WTC11 (cell line): ENCODE data around the gene DTX1. TPM values are rescaled to one million over a fixed set of nuclear protein-coding genes. Genes with fewer than 3 reads are reported as not detected.

Source experiments
- ATAC-seq: fragments of 200-7000 bp; cut with Tn5 transposase; 2 replicates; pipeline ENCODE4 v1.10.0; 2021; ENCODE audit warnings: mild to moderate bottlenecking, moderate library complexity
- CTCF ChIA-PET: fragments of 300-600 bp; sonication (Branson Sonifier 250); formaldehyde crosslinking; loops from one replicate; lab custom pipeline; 2021; ENCODE audit warnings: antibody characterized with exemption; lab: Charles Lee
- POLR2A ChIA-PET: fragments of 350-600 bp; sonication (Branson Sonifier 250); formaldehyde crosslinking; loops from one replicate; lab custom pipeline; 2021; ENCODE audit warnings: antibody characterized with exemption; lab: Charles Lee
- DNase-seq: peaks from one replicate; pipeline ENCODE4 v3.0.0; 2021; ENCODE audit warnings: low spot score
- H3K27ac Mint-ChIP-seq: 2 replicates; pipeline ENCODE4 v1.8.0; 2021; ENCODE audit warnings: mixed read lengths
- H3K27me3 Mint-ChIP-seq: 2 replicates; pipeline ENCODE4 v1.8.0; 2021; ENCODE audit warnings: low read depth, mild to moderate bottlenecking, moderate library complexity, mixed read lengths
- H3K36me3 Mint-ChIP-seq: 2 replicates; pipeline ENCODE4 v1.8.0; 2021; ENCODE audit warnings: mixed read lengths
- H3K4me1 Mint-ChIP-seq: 2 replicates; pipeline ENCODE4 v1.8.0; 2022; ENCODE audit warnings: mixed read lengths
- H3K4me3 Mint-ChIP-seq: 2 replicates; pipeline ENCODE4 v1.8.0; 2021; ENCODE audit warnings: mild to moderate bottlenecking, moderate library complexity, mixed read lengths
- H3K9me3 Mint-ChIP-seq: 2 replicates; pipeline ENCODE4 v1.8.0; 2021; ENCODE audit warnings: mixed read lengths
- GRHL2 ChIP-seq: fragments of 250-450 bp; sonication (Bioruptor Pico); IDR thresholded peaks from 2 replicates; pipeline ENCODE4 v1.8.0; 2022; ENCODE audit warnings: mild to moderate bottlenecking, moderate library complexity; ENCODE audit not compliant: insufficient replicate concordance, severe bottlenecking
- GTF2I ChIP-seq: fragments of 250-450 bp; sonication (Bioruptor Pico); conservative IDR thresholded peaks from 2 replicates; pipeline ENCODE4 v1.4.0; 2021; ENCODE audit warnings: mild to moderate bottlenecking
- MYBL2 ChIP-seq: sonication (generic); formaldehyde crosslinking; IDR thresholded peaks from 2 replicates; pipeline ENCODE4 v1.8.1; 2023; ENCODE audit warnings: mild to moderate bottlenecking, moderate library complexity, missing genetic modification reagents
- OVOL2 ChIP-seq: fragments of 250-450 bp; sonication (Bioruptor Pico); IDR thresholded peaks from 2 replicates; pipeline ENCODE4 v1.9.0; 2021; ENCODE audit warnings: mild to moderate bottlenecking, borderline replicate concordance
- SMAD4 ChIP-seq: sonication (generic); formaldehyde crosslinking; IDR thresholded peaks from 2 replicates; pipeline ENCODE4 v1.8.0; 2022; ENCODE audit warnings: mild to moderate bottlenecking, missing genetic modification reagents
- ZBTB21 ChIP-seq: sonication (generic); formaldehyde crosslinking; IDR thresholded peaks from 2 replicates; pipeline ENCODE4 v1.8.1; 2023; ENCODE audit warnings: mild to moderate bottlenecking, missing genetic modification reagents, borderline replicate concordance
- ZNF671 ChIP-seq: fragments of 250-450 bp; sonication (Bioruptor Pico); IDR thresholded peaks from 2 replicates; pipeline ENCODE4 v1.8.0; 2021; ENCODE audit warnings: mild to moderate bottlenecking
- total RNA-seq: library from RNA; stranded (reverse); gene quantifications from 3 replicates; pipeline ENCODE4 v1.2.3, GENCODE V29; 2021
- TF ChIP-seq, protein P1 (sequence below): sonication (generic); formaldehyde crosslinking; IDR thresholded peaks from 2 replicates; pipeline ENCODE4 v1.8.1; 2022; ENCODE audit warnings: missing genetic modification reagents, borderline replicate concordance
- TF ChIP-seq, protein P2 (sequence below): fragments of 250-450 bp; sonication (Bioruptor Pico); IDR thresholded peaks from 2 replicates; pipeline ENCODE4 v2.1.2; 2022; ENCODE audit warnings: mild to moderate bottlenecking, moderate library complexity
- TF ChIP-seq, protein P3 (sequence below): fragments of 250-450 bp; sonication (Bioruptor Pico); IDR thresholded peaks from 2 replicates; pipeline ENCODE4 v1.9.0; 2021; ENCODE audit warnings: moderate library complexity, mild to moderate bottlenecking, inconsistent platforms, borderline replicate concordance
- TF ChIP-seq, protein P4 (sequence below): fragments of 250-450 bp; sonication (Bioruptor Pico); IDR thresholded peaks from 2 replicates; pipeline ENCODE4 v1.8.0; 2021; ENCODE audit warnings: mild to moderate bottlenecking
- TF ChIP-seq, protein P5 (sequence below): sonication (generic); formaldehyde crosslinking; IDR thresholded peaks from 2 replicates; pipeline ENCODE4 v1.8.0; 2022; ENCODE audit warnings: missing genetic modification reagents
- TF ChIP-seq, protein P6 (sequence below): fragments of 250-450 bp; sonication (Bioruptor Pico); IDR thresholded peaks from 2 replicates; pipeline ENCODE4 v1.9.0; 2021; ENCODE audit warnings: mild to moderate bottlenecking
- TF ChIP-seq, protein P7 (sequence below): sonication (generic); formaldehyde crosslinking; IDR thresholded peaks from 2 replicates; pipeline ENCODE4 v1.8.0; 2023; ENCODE audit warnings: mild to moderate bottlenecking, missing genetic modification reagents

The DTX1 gene
- total RNA-seq, 1 experiment from 2014 or later, result 6.2 TPM

DNA sequence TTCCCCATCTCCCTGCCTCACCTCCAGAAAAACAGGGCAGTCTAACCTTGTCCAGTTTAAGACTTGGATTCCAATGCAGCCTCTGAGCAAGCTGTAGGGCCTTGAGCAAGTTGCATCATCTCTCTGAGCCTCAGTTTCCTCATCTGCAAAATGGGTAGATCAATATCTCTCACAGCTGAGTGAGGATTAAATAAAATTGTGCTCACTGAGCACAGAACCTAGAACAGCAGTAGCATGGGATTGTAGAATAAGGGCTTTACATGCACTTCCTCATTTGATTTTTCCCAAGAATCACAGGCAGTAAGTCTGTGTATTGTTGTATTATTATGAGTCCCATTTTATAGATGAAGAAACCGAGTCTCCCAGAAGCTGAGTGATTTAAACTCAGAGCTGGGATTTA is 2.0 kb downstream of the DTX1 start:
- H3K4me1 Mint-ChIP-seq, result peaks cover 9% of the 10 kb centered on the region
- H3K9me3 Mint-ChIP-seq, result no peaks in the 10 kb centered on the region
- H3K27me3 Mint-ChIP-seq, result peaks cover 29% of the 10 kb centered on the region
- DNase-seq (no peak), ATAC-seq (no peak)
- ChIA-PET POLR2A (interaction anchor here (0.6 kb wide), 1 partner anchor 187 kb away, joined by 5 read pairs; no protein-coding TSS in a partner anchor), CTCF (interaction anchor here (0.9 to 1.5 kb wide), 8 partner anchors 9 to 116 kb away, joined by 3 to 13 read pairs (median 4); no protein-coding TSS in a partner anchor)
- no peak overlapping the region for H3K4me3 Mint-ChIP-seq
- TF ChIP-seq, protein P1, sequence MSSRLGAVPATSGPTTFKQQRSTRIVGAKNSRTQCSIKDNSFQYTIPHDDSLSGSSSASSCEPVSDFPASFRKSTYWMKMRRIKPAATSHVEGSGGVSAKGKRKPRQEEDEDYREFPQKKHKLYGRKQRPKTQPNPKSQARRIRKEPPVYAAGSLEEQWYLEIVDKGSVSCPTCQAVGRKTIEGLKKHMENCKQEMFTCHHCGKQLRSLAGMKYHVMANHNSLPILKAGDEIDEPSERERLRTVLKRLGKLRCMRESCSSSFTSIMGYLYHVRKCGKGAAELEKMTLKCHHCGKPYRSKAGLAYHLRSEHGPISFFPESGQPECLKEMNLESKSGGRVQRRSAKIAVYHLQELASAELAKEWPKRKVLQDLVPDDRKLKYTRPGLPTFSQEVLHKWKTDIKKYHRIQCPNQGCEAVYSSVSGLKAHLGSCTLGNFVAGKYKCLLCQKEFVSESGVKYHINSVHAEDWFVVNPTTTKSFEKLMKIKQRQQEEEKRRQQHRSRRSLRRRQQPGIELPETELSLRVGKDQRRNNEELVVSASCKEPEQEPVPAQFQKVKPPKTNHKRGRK, result no peak
- no peak for TF ChIP-seq ZNF671
- TF ChIP-seq, protein P2, sequence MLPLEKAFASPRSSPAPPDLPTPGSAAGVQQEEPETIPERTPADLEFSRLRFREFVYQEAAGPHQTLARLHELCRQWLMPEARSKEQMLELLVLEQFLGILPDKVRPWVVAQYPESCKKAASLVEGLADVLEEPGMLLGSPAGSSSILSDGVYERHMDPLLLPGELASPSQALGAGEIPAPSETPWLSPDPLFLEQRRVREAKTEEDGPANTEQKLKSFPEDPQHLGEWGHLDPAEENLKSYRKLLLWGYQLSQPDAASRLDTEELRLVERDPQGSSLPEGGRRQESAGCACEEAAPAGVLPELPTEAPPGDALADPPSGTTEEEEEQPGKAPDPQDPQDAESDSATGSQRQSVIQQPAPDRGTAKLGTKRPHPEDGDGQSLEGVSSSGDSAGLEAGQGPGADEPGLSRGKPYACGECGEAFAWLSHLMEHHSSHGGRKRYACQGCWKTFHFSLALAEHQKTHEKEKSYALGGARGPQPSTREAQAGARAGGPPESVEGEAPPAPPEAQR (CRISPR knock-in tag), result no peak
- TF ChIP-seq, protein P3, sequence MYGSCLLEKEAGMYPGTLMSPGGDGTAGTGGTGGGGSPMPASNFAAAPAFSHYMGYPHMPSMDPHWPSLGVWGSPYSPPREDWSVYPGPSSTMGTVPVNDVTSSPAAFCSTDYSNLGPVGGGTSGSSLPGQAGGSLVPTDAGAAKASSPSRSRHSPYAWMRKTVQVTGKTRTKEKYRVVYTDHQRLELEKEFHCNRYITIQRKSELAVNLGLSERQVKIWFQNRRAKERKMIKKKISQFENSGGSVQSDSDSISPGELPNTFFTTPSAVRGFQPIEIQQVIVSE (CRISPR knock-in tag), result no peak
- TF ChIP-seq SMAD4, result no peak
- TF ChIP-seq, protein P4, sequence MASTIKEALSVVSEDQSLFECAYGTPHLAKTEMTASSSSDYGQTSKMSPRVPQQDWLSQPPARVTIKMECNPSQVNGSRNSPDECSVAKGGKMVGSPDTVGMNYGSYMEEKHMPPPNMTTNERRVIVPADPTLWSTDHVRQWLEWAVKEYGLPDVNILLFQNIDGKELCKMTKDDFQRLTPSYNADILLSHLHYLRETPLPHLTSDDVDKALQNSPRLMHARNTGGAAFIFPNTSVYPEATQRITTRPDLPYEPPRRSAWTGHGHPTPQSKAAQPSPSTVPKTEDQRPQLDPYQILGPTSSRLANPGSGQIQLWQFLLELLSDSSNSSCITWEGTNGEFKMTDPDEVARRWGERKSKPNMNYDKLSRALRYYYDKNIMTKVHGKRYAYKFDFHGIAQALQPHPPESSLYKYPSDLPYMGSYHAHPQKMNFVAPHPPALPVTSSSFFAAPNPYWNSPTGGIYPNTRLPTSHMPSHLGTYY, result no peak
- TF ChIP-seq OVOL2 (CRISPR knock-in tag), result no peak
- no peak for TF ChIP-seq GTF2I (CRISPR knock-in tag)
- no peak for TF ChIP-seq ZBTB21 (CRISPR knock-in tag)
- no peak for TF ChIP-seq GRHL2 (CRISPR knock-in tag)
- no peak for TF ChIP-seq MYBL2 (CRISPR knock-in tag)
- TF ChIP-seq, protein P5, sequence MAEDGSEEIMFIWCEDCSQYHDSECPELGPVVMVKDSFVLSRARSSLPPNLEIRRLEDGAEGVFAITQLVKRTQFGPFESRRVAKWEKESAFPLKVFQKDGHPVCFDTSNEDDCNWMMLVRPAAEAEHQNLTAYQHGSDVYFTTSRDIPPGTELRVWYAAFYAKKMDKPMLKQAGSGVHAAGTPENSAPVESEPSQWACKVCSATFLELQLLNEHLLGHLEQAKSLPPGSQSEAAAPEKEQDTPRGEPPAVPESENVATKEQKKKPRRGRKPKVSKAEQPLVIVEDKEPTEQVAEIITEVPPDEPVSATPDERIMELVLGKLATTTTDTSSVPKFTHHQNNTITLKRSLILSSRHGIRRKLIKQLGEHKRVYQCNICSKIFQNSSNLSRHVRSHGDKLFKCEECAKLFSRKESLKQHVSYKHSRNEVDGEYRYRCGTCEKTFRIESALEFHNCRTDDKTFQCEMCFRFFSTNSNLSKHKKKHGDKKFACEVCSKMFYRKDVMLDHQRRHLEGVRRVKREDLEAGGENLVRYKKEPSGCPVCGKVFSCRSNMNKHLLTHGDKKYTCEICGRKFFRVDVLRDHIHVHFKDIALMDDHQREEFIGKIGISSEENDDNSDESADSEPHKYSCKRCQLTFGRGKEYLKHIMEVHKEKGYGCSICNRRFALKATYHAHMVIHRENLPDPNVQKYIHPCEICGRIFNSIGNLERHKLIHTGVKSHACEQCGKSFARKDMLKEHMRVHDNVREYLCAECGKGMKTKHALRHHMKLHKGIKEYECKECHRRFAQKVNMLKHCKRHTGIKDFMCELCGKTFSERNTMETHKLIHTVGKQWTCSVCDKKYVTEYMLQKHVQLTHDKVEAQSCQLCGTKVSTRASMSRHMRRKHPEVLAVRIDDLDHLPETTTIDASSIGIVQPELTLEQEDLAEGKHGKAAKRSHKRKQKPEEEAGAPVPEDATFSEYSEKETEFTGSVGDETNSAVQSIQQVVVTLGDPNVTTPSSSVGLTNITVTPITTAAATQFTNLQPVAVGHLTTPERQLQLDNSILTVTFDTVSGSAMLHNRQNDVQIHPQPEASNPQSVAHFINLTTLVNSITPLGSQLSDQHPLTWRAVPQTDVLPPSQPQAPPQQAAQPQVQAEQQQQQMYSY (CRISPR knock-in tag), result no peak
- TF ChIP-seq, protein P6, sequence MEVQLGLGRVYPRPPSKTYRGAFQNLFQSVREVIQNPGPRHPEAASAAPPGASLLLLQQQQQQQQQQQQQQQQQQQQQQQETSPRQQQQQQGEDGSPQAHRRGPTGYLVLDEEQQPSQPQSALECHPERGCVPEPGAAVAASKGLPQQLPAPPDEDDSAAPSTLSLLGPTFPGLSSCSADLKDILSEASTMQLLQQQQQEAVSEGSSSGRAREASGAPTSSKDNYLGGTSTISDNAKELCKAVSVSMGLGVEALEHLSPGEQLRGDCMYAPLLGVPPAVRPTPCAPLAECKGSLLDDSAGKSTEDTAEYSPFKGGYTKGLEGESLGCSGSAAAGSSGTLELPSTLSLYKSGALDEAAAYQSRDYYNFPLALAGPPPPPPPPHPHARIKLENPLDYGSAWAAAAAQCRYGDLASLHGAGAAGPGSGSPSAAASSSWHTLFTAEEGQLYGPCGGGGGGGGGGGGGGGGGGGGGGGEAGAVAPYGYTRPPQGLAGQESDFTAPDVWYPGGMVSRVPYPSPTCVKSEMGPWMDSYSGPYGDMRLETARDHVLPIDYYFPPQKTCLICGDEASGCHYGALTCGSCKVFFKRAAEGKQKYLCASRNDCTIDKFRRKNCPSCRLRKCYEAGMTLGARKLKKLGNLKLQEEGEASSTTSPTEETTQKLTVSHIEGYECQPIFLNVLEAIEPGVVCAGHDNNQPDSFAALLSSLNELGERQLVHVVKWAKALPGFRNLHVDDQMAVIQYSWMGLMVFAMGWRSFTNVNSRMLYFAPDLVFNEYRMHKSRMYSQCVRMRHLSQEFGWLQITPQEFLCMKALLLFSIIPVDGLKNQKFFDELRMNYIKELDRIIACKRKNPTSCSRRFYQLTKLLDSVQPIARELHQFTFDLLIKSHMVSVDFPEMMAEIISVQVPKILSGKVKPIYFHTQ (CRISPR knock-in tag), result no peak
- H3K36me3 Mint-ChIP-seq, result no peaks in the 10 kb centered on the region
- H3K27ac Mint-ChIP-seq, result no peak overlapping the region

DNA sequence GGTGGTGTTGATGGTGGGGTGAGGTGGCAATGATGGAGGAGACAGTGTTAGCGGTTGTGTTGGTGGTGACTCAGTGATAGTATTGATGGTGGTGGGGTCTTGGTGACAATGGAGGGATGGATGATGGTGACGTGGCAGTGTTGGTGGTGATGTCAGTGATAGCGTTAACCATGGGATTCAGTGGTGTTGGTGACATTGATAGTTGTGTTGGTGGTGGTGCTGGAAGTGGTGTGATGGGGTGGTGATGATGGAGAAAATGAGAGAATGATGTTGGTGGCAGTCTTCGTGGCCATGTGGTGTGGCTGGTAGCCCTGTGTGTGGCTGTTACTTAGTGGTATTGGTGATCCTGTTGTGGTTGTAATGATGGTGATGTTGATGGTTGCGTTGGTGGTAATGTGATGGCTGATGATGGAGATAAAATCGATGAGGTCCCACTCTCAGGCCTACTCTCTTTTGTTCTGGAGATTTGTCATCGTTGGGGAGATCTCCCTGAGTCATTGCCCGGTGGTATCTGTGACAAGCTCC is 2.6 kb downstream of the DTX1 start:
- Mint-ChIP-seq H3K36me3 (no peaks in the 10 kb centered on the region), H3K9me3 (no peaks in the 10 kb centered on the region), H3K4me1 (peaks cover 9% of the 10 kb centered on the region), H3K27me3 (peaks cover 26% of the 10 kb centered on the region), H3K27ac (no peak overlapping the region), H3K4me3 (no peak overlapping the region)
- no peak for DNase-seq
- CTCF ChIA-PET, result no interaction called here
- no peak for ATAC-seq
- TF ChIP-seq, protein P7, sequence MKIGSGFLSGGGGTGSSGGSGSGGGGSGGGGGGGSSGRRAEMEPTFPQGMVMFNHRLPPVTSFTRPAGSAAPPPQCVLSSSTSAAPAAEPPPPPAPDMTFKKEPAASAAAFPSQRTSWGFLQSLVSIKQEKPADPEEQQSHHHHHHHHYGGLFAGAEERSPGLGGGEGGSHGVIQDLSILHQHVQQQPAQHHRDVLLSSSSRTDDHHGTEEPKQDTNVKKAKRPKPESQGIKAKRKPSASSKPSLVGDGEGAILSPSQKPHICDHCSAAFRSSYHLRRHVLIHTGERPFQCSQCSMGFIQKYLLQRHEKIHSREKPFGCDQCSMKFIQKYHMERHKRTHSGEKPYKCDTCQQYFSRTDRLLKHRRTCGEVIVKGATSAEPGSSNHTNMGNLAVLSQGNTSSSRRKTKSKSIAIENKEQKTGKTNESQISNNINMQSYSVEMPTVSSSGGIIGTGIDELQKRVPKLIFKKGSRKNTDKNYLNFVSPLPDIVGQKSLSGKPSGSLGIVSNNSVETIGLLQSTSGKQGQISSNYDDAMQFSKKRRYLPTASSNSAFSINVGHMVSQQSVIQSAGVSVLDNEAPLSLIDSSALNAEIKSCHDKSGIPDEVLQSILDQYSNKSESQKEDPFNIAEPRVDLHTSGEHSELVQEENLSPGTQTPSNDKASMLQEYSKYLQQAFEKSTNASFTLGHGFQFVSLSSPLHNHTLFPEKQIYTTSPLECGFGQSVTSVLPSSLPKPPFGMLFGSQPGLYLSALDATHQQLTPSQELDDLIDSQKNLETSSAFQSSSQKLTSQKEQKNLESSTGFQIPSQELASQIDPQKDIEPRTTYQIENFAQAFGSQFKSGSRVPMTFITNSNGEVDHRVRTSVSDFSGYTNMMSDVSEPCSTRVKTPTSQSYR (CRISPR knock-in tag), result no peak
- POLR2A ChIA-PET, result no interaction called here
